ENCODE data around the gene PSD4. TPM values are rescaled to one million over a fixed set of nuclear protein-coding genes. Genes with fewer than 3 reads are reported as not detected.

The PSD4 gene
- total RNA-seq, 4 donors from 2014 or later, result 2.8 to 14.8 (median 5.6) TPM

DNA sequence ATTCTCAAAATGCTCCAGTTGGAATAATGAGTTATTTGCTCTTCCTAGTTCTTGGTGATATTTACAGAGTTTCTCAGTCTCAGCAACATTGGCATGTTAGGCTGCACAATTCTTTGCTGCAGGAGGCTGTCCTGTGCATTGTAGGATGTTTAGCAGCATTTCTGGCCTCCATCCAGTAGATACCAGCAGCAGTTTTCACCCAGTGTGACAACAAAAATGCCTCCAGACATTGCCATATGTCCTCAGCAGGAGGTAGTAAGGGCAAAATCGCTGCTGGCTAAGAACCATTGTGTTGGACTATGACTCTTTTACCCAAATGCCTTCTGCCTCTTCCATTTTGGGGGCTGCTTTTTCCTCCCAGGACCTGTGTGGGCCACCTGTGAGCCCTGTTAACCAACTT lies 54.6 kb downstream of the PSD4 start:
- no peak for TF ChIP-seq CTCF (IDR thresholded peaks at IDR 0.05; ENCODE audit: low read depth)

GRCh38 chr2:113228991-113229716 lies 55.4 kb downstream of the PSD4 start:
- no peak for TF ChIP-seq CTCF (IDR thresholded peaks at IDR 0.05; ENCODE audit: low read depth)

GRCh38 chr2:113229795-113230194 lies 56.0 kb downstream of the PSD4 start:
- TF ChIP-seq CTCF (IDR thresholded peaks at IDR 0.05; ENCODE audit: low read depth), result no peak

- TF ChIP-seq CTCF (IDR thresholded peaks at IDR 0.05; ENCODE audit: low read depth), result no peak
Measured at GRCh38 chr2:113230531-113230930, 56.8 kb downstream of the PSD4 start.

DNA sequence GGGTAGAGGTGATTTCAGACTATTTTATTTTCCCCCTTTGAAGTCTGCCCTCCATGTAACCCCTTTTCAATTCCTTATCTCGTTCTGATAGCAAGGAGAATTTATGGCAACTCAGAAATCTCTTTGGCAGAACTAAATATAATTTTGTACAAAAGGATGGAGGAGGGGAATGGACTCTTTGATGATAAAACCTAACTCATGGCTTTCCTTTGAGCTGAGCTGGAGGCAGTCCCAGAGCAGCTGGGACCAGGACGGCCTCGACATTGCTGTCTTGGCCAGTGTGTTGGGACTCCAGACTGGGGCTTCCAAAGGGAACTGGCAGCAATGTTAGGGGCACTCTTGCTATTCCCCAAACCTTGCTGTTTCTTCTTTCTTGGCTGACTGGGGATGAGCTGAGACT lies 57.3 kb downstream of the PSD4 start:
- TF ChIP-seq CTCF (IDR thresholded peaks at IDR 0.05; ENCODE audit: low read depth), result no peak

- TF ChIP-seq CTCF (IDR thresholded peaks at IDR 0.05; ENCODE audit: low read depth), result no peak
Measured at GRCh38 chr2:113232123-113232522, 58.4 kb downstream of the PSD4 start.

GRCh38 chr2:113232740-113233139 lies 59.0 kb downstream of the PSD4 start:
- TF ChIP-seq CTCF (IDR thresholded peaks at IDR 0.05; ENCODE audit: low read depth), result no peak
